Measurements from ENCODE around the gene ADAM21.
"Not testable (repeated sequence)": the region's sequence is repeated elsewhere in the genome, so short reads cannot be mapped to it uniquely, and the experiment has no call there.

DNA sequence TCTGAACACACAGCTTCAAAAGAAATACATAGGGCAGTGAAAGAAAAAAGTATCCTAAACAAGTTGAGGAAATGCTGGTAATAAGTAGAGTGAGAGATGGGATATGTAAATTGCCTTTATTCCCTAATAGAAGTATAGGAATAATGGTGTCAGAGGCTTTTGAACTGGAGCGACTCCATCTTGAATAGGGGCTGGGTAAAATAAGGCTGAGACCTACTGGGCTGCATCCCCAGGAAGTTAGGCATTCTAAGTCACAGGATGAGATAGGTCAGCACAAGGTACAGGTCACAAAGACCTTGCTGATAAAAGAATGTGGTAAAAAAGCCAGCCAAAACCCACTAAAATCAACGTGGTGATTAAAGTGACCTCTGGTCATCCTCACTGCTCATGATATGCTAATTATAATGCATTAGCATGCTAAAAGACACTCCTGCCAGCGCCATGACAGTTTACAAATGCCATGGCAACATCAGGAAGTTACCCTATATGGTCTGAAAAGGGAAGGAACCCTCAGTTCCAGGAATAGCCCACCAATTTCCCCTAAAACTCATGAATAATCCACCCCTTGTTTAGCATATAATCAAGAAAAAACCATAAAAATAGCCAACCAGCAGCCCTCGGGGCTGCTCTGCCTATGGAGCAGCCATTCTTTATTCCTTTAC is 32.6 kb upstream of the ADAM21 start:
- TF ChIP-seq, protein P1, sequence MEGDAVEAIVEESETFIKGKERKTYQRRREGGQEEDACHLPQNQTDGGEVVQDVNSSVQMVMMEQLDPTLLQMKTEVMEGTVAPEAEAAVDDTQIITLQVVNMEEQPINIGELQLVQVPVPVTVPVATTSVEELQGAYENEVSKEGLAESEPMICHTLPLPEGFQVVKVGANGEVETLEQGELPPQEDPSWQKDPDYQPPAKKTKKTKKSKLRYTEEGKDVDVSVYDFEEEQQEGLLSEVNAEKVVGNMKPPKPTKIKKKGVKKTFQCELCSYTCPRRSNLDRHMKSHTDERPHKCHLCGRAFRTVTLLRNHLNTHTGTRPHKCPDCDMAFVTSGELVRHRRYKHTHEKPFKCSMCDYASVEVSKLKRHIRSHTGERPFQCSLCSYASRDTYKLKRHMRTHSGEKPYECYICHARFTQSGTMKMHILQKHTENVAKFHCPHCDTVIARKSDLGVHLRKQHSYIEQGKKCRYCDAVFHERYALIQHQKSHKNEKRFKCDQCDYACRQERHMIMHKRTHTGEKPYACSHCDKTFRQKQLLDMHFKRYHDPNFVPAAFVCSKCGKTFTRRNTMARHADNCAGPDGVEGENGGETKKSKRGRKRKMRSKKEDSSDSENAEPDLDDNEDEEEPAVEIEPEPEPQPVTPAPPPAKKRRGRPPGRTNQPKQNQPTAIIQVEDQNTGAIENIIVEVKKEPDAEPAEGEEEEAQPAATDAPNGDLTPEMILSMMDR (conservative IDR thresholded peaks at IDR 0.05; ENCODE audit: low read length) = not testable (repeated sequence)
- not testable (repeated sequence) for TF ChIP-seq EZH2phosphoT487 (IDR thresholded peaks at IDR 0.05; ENCODE audit: borderline replicate concordance, low read depth, low read length)
